Mucosa of stomach (tissue), 1 donor: ENCODE measurements around the gene SARM1.

ENCODE experiments used
- H3K27me3 ChIP-seq: one replicate; pipeline ENCODE4 v1.7.0; 2013; ENCODE audit warnings: mild to moderate bottlenecking, low read length; ENCODE audit not compliant: control insufficient read depth, insufficient read depth
- H3K36me3 ChIP-seq: one replicate; pipeline ENCODE4 v1.7.0; 2013; ENCODE audit warnings: low read length; ENCODE audit not compliant: control insufficient read depth, insufficient read depth
- H3K4me1 ChIP-seq: one replicate; pipeline ENCODE4 v1.7.0; 2013; ENCODE audit warnings: mild to moderate bottlenecking, low read length; ENCODE audit not compliant: control insufficient read depth, insufficient read depth
- H3K4me3 ChIP-seq: one replicate; pipeline ENCODE4 v1.7.0; 2013; ENCODE audit warnings: low read length
- H3K9ac ChIP-seq: one replicate; pipeline ENCODE4 v1.7.0; 2013; ENCODE audit warnings: mild to moderate bottlenecking, low read length, moderate library complexity
- H3K9me3 ChIP-seq: one replicate; pipeline ENCODE4 v1.7.0; 2013; ENCODE audit warnings: mild to moderate bottlenecking, low read length, moderate library complexity; ENCODE audit not compliant: control insufficient read depth
- donor health status: Pancreatic carcinoma.

SARM1 gene

GRCh38 chr17:28390984-28391383 is 19.5 kb downstream of the SARM1 start:
- peaks cover 5% of the 10 kb centered on the region for H3K36me3 ChIP-seq
- no peak overlapping the region for H3K4me3 ChIP-seq
- H3K4me1 ChIP-seq = no peaks in the 10 kb centered on the region
- H3K9ac ChIP-seq = no peak overlapping the region
- no peaks in the 10 kb centered on the region for H3K27me3 ChIP-seq
- H3K9me3 ChIP-seq = no peaks in the 10 kb centered on the region

GRCh38 chr17:28391401-28391800 is 19.9 kb downstream of the SARM1 start:
- H3K9me3 ChIP-seq = no peaks in the 10 kb centered on the region
- no peaks in the 10 kb centered on the region for H3K4me1 ChIP-seq
- H3K4me3 ChIP-seq = no peak overlapping the region
- H3K27me3 ChIP-seq = no peaks in the 10 kb centered on the region
- H3K36me3 ChIP-seq = peaks cover 5% of the 10 kb centered on the region
- H3K9ac ChIP-seq = no peak overlapping the region

GRCh38 chr17:28392491-28392890 is 21.0 kb downstream of the SARM1 start:
- no peak overlapping the region for H3K4me3 ChIP-seq
- H3K27me3 ChIP-seq = no peaks in the 10 kb centered on the region
- no peaks in the 10 kb centered on the region for H3K9me3 ChIP-seq
- no peak overlapping the region for H3K9ac ChIP-seq
- no peaks in the 10 kb centered on the region for H3K4me1 ChIP-seq
- peaks cover 5% of the 10 kb centered on the region for H3K36me3 ChIP-seq

- H3K36me3 ChIP-seq = peaks cover 17% of the 10 kb centered on the region
- peaks cover 6% of the 10 kb centered on the region for H3K4me1 ChIP-seq
- no peaks in the 10 kb centered on the region for H3K9me3 ChIP-seq
- H3K9ac ChIP-seq = no peak overlapping the region
- H3K4me3 ChIP-seq = no peak overlapping the region
- no peaks in the 10 kb centered on the region for H3K27me3 ChIP-seq
Measured at GRCh38 chr17:28394337-28395116, 23.0 kb downstream of the SARM1 start.

- Histone ChIP-seq H3K4me1 (peaks cover 6% of the 10 kb centered on the region), H3K9ac (no peak overlapping the region), H3K9me3 (no peaks in the 10 kb centered on the region), H3K27me3 (no peaks in the 10 kb centered on the region), H3K4me3 (no peak overlapping the region), H3K36me3 (peaks cover 20% of the 10 kb centered on the region)
Measured at GRCh38 chr17:28395426-28395825, 23.9 kb downstream of the SARM1 start.

- Histone ChIP-seq H3K27me3 (no peaks in the 10 kb centered on the region), H3K36me3 (peaks cover 18% of the 10 kb centered on the region), H3K4me1 (peaks cover 6% of the 10 kb centered on the region)
Measured at GRCh38 chr17:28395968-28396367, 24.5 kb downstream of the SARM1 start.

GRCh38 chr17:28396635-28397239 is 25.2 kb downstream of the SARM1 start:
- H3K36me3 ChIP-seq = peaks cover 15% of the 10 kb centered on the region

More at GRCh38 chr17:28395968-28396367, 24.5 kb downstream of the SARM1 start:
- H3K9ac ChIP-seq = no peak overlapping the region
- no peak overlapping the region for H3K4me3 ChIP-seq
- H3K9me3 ChIP-seq = no peaks in the 10 kb centered on the region

GRCh38 chr17:28397275-28397674 is 25.8 kb downstream of the SARM1 start:
- Histone ChIP-seq H3K27me3 (no peaks in the 10 kb centered on the region), H3K36me3 (peaks cover 15% of the 10 kb centered on the region), H3K4me3 (no peak overlapping the region), H3K9me3 (no peaks in the 10 kb centered on the region), H3K4me1 (peaks cover 6% of the 10 kb centered on the region), H3K9ac (no peak overlapping the region)

More at GRCh38 chr17:28396635-28397239, 25.2 kb downstream of the SARM1 start:
- peaks cover 6% of the 10 kb centered on the region for H3K4me1 ChIP-seq
- H3K9ac ChIP-seq = no peak overlapping the region
- H3K27me3 ChIP-seq = no peaks in the 10 kb centered on the region
- no peak overlapping the region for H3K4me3 ChIP-seq
- H3K9me3 ChIP-seq = no peaks in the 10 kb centered on the region

- Histone ChIP-seq H3K27me3 (no peaks in the 10 kb centered on the region), H3K4me1 (peaks cover 6% of the 10 kb centered on the region), H3K36me3 (peaks cover 15% of the 10 kb centered on the region), H3K9ac (no peak overlapping the region), H3K4me3 (no peak overlapping the region), H3K9me3 (no peaks in the 10 kb centered on the region)
Measured at GRCh38 chr17:28397687-28398279, 26.3 kb downstream of the SARM1 start.

GRCh38 chr17:28398280-28398981 is 26.9 kb downstream of the SARM1 start:
- Histone ChIP-seq H3K9me3 (no peaks in the 10 kb centered on the region), H3K9ac (no peak overlapping the region), H3K36me3 (peaks cover 15% of the 10 kb centered on the region), H3K4me3 (no peak overlapping the region), H3K4me1 (peaks cover 6% of the 10 kb centered on the region), H3K27me3 (no peaks in the 10 kb centered on the region)

- Histone ChIP-seq H3K36me3 (peaks cover 15% of the 10 kb centered on the region), H3K4me3 (no peak overlapping the region), H3K9ac (no peak overlapping the region), H3K27me3 (no peaks in the 10 kb centered on the region), H3K4me1 (peaks cover 12% of the 10 kb centered on the region), H3K9me3 (no peaks in the 10 kb centered on the region)
Measured at GRCh38 chr17:28399808-28400207, 28.3 kb downstream of the SARM1 start.

- Histone ChIP-seq H3K9ac (no peak overlapping the region), H3K36me3 (peaks cover 15% of the 10 kb centered on the region), H3K4me3 (no peak overlapping the region), H3K4me1 (peaks cover 31% of the 10 kb centered on the region), H3K27me3 (no peaks in the 10 kb centered on the region), H3K9me3 (no peaks in the 10 kb centered on the region)
Measured at GRCh38 chr17:28402224-28402630, 30.7 kb downstream of the SARM1 start.
